ENCODE measurements around the gene HYLS1. TPM values are rescaled to one million over a fixed set of nuclear protein-coding genes. Genes with fewer than 3 reads are reported as not detected.

The HYLS1 gene
- total RNA-seq, 2 donors from 2014 or later, result 0.33 to 1.3 TPM

GRCh38 chr11:125941619-125942611 is 54.4 kb downstream of the HYLS1 start:
- Histone ChIP-seq H3K36me3 (replicated peaks in 1 of 2; ENCODE audit: insufficient read depth in 1 of 2, low read depth in 2 of 2) (no peaks in the 10 kb centered on the region), H3K27ac (no peak overlapping the region), H3K27me3 (no peaks in the 10 kb centered on the region), H3K4me3 (no peak overlapping the region), H3K4me1 (peaks cover 6% of the 10 kb centered on the region), H3K9me3 (no peaks in the 10 kb centered on the region)
- TF ChIP-seq, protein P1, sequence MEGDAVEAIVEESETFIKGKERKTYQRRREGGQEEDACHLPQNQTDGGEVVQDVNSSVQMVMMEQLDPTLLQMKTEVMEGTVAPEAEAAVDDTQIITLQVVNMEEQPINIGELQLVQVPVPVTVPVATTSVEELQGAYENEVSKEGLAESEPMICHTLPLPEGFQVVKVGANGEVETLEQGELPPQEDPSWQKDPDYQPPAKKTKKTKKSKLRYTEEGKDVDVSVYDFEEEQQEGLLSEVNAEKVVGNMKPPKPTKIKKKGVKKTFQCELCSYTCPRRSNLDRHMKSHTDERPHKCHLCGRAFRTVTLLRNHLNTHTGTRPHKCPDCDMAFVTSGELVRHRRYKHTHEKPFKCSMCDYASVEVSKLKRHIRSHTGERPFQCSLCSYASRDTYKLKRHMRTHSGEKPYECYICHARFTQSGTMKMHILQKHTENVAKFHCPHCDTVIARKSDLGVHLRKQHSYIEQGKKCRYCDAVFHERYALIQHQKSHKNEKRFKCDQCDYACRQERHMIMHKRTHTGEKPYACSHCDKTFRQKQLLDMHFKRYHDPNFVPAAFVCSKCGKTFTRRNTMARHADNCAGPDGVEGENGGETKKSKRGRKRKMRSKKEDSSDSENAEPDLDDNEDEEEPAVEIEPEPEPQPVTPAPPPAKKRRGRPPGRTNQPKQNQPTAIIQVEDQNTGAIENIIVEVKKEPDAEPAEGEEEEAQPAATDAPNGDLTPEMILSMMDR (IDR thresholded peaks at IDR 0.05), result peak; percentile 54 to 76 (median 70)
- TF ChIP-seq POLR2A (IDR thresholded peaks at IDR 0.05), result no peak
- DNase-seq (peak; percentile 68 to 79 (median 68)), ATAC-seq (peak; percentile 82)
- intact Hi-C loops (cut with DNase I), result loop anchor here (5.0 kb wide), 1 partner anchor 255 kb away; no protein-coding TSS in a partner anchor
- 34% methylated on average over 10 to 20 of the region's 20 CpGs for WGBS, 2 donors

DNA sequence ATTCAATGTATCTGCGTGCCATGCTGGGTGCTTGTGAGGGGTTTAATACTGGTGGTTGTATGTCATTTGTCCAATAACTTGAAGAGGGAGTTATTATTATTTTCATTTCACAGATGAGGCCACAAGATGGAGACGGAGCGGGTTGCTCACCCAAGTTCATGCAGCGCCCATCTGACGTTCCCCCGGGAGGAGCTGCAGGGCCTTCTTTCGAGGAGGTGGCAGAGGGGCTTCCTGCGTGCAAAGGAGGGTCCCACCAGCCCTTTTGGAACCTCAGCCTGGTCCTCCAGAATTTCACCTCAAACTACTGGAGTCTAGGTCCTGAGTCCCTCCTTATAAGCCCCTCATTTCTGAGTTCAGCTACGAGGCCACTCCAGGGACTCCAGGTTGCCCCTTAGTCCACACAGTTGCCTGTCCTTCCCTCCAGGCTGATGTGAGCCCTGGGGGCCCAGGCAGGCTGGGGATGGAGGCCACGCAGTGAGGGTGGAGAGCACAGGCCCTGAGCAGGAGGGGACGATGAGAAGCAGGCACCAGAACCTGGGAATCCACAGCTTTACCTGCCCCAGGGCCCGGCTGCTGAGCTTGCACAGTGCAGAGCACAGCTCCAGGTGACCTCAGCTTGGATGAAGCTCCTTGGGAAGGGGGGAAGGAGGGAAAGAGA is 55.4 kb downstream of the HYLS1 start:
- H3K36me3 ChIP-seq (replicated peaks in 1 of 2; ENCODE audit: insufficient read depth in 1 of 2, low read depth in 2 of 2), result no peaks in the 10 kb centered on the region
- H3K27ac ChIP-seq, result no peak overlapping the region
- peaks cover 6% of the 10 kb centered on the region for H3K4me1 ChIP-seq
- TF ChIP-seq, protein P1 (IDR thresholded peaks at IDR 0.05), result no peak
- TF ChIP-seq POLR2A (IDR thresholded peaks at IDR 0.05), result no peak
- DNase-seq (no peak), ATAC-seq (no peak)
- no peaks in the 10 kb centered on the region for H3K27me3 ChIP-seq
- intact Hi-C loops (cut with DNase I), result loop anchor here (5.0 kb wide), 1 partner anchor 254 kb away; no protein-coding TSS in a partner anchor
- H3K9me3 ChIP-seq, result no peaks in the 10 kb centered on the region
- no peak overlapping the region for H3K4me3 ChIP-seq
- WGBS, 2 donors, result 77 to 81% methylated on average over 11 to 12 of the region's 12 CpGs

GRCh38 chr11:125943661-125944349 is 56.3 kb downstream of the HYLS1 start:
- no peaks in the 10 kb centered on the region for H3K9me3 ChIP-seq
- 81 to 86% methylated on average over 9 of the region's 9 CpGs for WGBS, 2 donors
- no peaks in the 10 kb centered on the region for H3K36me3 ChIP-seq (replicated peaks in 1 of 2; ENCODE audit: insufficient read depth in 1 of 2, low read depth in 2 of 2)
- H3K27ac ChIP-seq, result no peak overlapping the region
- peaks cover 6% of the 10 kb centered on the region for H3K4me1 ChIP-seq
- H3K27me3 ChIP-seq, result no peaks in the 10 kb centered on the region
- H3K4me3 ChIP-seq, result no peak overlapping the region
- intact Hi-C loops (cut with DNase I), result loop anchor here (5.0 kb wide), 1 partner anchor 253 kb away; no protein-coding TSS in a partner anchor
- ATAC-seq, result no peak
- TF ChIP-seq, protein P1 (IDR thresholded peaks at IDR 0.05), result no peak
- no peak for TF ChIP-seq POLR2A (IDR thresholded peaks at IDR 0.05)
- DNase-seq, result no peak

DNA sequence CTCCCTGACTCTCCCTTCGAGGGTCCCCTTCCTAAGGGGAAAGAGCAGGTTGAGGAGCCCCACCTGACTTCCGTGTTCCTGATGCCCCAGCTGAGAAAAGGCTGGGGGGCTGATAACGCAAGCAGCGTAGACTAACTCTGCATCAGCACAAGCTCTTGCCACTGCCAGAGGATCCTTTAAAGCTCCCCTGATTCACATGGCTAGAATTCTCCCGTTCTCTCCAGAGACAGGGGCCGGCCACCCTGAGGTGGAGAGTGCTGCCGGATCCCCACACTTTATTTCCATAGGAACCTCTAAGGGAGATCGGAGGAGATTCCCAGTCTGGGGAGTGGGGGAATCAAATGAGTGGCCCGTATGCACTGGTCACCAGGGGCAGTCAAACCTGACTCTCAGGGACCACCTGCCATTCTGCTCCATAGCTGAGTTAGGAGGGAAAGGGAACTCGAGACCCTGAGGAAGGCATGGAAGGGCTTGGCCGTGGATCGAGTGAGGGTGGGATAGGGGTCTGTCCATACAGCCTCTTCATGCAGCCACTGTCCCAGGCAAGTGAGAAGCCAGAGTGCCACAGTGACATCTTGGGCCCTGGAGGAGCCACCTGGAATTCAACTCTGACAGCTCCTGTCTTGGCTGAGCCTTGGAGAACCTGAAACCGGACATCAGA is 57.0 kb downstream of the HYLS1 start:
- TF ChIP-seq, protein P1 (IDR thresholded peaks at IDR 0.05), result no peak
- no peak for TF ChIP-seq POLR2A (IDR thresholded peaks at IDR 0.05)

More for the DNA sequence above, 57.0 kb downstream of the HYLS1 start:
- Histone ChIP-seq H3K9me3 (no peaks in the 10 kb centered on the region), H3K36me3 (replicated peaks in 1 of 2; ENCODE audit: insufficient read depth in 1 of 2, low read depth in 2 of 2) (no peaks in the 10 kb centered on the region), H3K4me3 (no peak overlapping the region), H3K27ac (no peak overlapping the region), H3K27me3 (no peaks in the 10 kb centered on the region), H3K4me1 (peaks cover 6% of the 10 kb centered on the region)
- intact Hi-C loops (cut with DNase I), result loop anchor here (5.0 kb wide), 1 partner anchor 253 kb away; no protein-coding TSS in a partner anchor
- ATAC-seq (no peak), DNase-seq (no peak)
- WGBS, 2 donors, result 74 to 76% methylated on average over 11 to 13 of the region's 13 CpGs

Data from body of pancreas (tissue), 4 donors.